ENCODE results near the gene HSPB6.
A peak's percentile ranks its signal among the peaks of the same experiment; 100 is the strongest.
"Not testable (repeated sequence)": the region's sequence is repeated elsewhere in the genome, so short reads cannot be mapped to it uniquely, and the experiment has no call there.

HSPB6 gene

GRCh38 chr19:35729021-35729420, 27.8 kb downstream of the HSPB6 start:
- DNase-seq, result no peak

DNA sequence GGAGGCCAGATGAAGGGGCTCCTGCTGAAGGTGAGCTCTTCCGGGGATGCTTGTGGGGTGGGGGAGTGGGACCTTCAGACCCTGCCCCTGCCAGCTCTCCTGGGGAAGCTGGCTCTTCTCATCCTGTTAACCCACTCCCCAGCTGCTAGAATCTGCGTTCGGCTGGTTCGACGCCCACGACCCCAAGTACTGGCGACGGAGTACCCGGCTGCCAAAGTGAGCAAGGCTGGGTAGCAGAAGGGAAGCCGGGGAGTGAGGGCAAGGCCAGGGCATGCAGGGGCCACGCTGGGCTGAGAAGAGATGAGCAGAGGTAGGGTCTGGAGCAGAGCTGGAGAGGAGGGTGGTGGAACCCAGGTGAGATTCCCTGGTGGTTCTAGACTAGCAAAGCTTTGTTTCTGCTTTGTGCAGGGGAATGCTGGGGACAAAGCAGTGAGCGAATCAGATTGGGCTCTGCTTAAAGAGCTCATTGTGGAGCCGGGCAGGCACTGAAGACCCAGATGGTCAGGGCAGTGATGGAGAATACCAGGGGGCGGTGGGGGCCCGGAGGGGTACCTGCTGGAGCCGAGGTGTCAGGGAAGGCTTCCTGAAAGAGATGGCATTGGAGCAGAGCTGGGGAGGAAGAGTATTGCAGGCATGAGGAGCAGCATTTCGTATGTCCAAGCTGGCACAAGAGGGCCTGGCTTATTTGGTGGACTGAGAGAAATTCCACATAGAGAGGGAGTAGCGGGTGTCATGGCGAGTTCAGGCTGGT, 28.7 kb downstream of the HSPB6 start:
- DNase-seq, result no peak

DNA sequence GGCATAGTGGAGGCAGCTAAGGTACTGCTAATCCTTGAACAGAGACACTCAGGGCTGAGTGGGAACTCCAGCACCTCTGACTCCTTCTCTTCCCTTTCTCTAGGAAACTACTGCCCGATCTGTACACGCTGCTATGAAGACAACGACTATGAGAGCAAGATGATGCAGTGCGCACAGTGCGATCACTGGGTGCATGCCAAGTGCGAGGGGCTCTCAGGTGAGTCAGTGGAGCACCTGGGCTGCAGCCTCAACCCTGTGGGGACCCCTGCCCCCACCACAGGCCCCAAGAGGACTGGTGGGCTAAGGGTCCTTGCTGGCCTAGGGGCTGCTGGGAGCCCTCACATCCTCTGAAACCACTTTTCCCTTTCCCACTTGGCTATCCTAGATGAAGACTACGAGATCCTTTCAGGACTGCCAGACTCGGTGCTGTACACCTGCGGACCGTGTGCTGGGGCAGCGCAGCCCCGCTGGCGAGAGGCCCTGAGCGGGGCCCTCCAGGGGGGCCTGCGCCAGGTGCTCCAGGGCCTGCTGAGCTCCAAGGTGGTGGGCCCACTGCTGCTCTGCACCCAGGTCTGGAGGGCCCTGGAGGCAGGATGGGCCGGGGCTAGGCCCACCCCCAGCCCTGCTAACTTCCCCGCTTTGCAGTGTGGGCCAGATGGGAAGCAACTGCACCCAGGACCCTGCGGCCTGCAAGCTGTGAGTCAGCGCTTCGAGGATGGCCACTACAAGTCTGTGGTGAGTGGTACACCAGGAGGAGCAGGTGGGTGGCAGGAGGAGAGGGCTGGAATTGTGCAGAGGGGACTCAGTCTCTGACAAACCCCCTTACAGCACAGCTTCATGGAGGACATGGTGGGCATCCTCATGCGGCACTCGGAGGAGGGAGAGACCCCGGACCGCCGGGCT, 29.5 kb downstream of the HSPB6 start:
- no peak for DNase-seq

DNA sequence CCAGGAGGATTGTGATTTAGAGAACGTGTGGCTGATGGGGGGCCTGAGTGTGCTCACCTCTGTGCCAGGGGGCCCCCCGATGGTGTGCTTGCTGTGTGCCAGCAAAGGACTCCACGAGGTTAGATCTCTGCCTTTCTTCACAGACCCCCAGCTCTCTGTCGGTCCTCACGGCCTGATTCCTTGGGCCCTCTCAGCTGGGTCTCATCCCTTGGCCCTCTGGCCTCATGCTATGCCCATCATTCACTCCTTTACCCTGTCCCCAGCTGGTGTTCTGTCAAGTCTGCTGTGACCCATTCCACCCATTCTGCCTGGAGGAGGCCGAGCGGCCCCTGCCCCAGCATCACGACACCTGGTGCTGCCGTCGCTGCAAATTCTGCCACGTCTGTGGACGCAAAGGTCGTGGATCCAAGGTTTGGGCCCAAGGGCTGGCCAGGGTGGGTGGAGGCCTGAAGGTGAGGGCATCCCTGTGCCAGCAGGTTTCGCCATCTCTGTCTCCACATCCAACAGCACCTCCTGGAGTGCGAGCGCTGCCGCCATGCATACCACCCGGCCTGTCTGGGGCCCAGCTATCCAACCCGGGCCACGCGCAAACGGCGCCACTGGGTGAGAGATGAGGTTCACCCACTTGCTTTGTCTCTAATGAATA, 31.5 kb downstream of the HSPB6 start:
- no peak for DNase-seq

DNA sequence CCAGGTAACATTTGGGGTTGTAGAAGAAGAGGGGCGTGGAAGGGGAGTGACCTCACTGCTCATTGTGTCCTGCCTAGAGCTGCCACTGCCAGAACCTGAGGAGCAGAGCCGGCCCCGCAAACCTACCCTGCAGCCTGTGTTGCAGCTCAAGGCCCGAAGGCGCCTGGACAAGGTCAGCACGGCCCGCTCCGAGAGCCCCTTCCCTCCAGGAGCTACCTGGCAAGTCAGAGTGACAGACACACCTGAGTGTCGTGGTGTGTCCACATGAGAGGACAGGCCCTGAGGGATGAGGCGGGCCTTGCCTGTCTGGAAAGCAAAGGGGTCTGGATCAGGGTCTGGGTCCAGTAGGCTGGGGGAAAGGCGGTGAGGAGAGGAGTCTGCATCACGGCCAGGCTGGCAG, 32.3 kb downstream of the HSPB6 start:
- no peak for DNase-seq

GRCh38 chr19:35724132-35724531, 32.7 kb downstream of the HSPB6 start:
- DNase-seq, result not testable (repeated sequence)

GRCh38 chr19:35723671-35724070, 33.2 kb downstream of the HSPB6 start:
- no peak for DNase-seq

DNA sequence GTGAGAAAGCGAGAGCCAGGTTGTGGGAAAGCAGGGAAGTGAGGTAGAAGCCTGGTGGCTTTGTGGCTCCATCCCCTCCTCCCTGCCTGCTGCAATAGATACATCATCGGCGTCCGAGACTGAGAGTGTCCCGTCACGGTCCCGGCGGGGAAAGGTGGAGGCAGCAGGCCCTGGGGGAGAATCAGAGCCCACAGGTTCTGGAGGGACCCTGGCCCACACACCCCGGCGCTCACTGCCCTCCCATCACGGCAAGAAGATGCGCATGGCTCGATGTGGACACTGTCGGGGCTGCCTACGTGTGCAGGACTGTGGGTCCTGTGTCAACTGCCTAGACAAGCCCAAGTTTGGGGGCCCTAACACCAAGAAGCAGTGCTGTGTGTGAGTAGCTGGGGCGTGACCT, 33.9 kb downstream of the HSPB6 start:
- no peak for DNase-seq

DNA sequence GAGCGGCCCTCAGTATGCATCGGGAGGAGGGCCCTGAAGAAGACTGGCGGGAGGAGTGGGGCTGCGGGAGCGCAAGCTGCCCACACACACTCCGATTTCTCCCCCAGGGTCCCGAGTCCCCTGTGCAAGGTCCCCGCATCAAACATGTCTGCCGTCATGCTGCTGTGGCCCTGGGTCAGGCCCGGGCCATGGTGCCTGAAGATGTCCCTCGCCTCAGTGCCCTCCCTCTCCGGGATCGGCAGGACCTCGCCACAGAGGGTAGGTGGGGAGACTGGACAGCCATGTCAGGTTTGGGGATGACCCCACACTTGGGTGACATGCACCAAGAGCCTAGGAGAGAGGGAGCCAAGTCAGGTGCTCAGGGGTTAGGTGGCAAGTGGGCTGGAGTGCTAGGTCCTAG, 34.4 kb downstream of the HSPB6 start:
- no peak for DNase-seq

- no peak for DNase-seq
Measured at GRCh38 chr19:35721374-35721773, 35.5 kb downstream of the HSPB6 start.

GRCh38 chr19:35720648-35721047, 36.2 kb downstream of the HSPB6 start:
- no peak for DNase-seq

GRCh38 chr19:35720163-35720524, 36.7 kb downstream of the HSPB6 start:
- DNase-seq, result no peak

GRCh38 chr19:35719402-35720162, 37.2 kb downstream of the HSPB6 start:
- no peak for DNase-seq

- DNase-seq, result peak; percentile 39
Measured at GRCh38 chr19:35718345-35719041, 38.3 kb downstream of the HSPB6 start.

DNA sequence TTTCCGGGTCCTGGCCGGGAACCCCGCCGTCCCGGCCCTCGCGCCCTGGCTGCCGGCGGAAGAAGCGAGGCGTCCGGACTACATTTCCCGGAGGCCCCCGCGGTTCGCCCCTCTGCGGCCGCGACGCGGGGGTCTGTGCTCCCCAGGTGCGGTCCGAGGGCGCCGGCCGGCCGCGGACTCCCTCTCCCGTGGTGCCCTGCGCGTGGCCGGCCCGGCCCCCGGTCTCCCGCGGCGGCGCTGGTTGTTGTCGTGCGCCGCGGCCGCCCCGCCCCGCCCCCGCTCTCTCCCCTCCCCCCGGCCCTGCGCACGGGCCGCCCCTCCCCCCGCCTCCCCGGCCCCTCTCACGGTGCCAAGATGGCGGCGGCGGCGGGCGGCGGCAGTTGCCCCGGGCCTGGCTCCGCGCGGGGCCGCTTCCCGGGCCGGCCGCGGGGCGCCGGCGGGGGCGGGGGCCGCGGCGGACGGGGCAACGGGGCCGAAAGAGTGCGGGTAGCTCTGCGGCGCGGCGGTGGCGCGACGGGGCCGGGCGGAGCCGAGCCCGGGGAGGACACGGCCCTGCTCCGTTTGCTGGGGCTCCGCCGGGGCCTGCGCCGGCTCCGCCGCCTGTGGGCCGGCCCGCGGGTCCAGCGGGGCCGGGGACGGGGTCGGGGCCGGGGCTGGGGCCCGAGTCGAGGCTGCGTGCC, 39.0 kb downstream of the HSPB6 start, which contains the start of gene KMT2B:
Gene KMT2B, plus strand, starts transcription at position 339 of the 680 bp plus-strand sequence. Its CDS starts 16 bp downstream, at position 355.
- no peak for DNase-seq

- DNase-seq, result peak; percentile 93
Measured at GRCh38 chr19:35716801-35717664, 39.8 kb downstream of the HSPB6 start.

DNA sequence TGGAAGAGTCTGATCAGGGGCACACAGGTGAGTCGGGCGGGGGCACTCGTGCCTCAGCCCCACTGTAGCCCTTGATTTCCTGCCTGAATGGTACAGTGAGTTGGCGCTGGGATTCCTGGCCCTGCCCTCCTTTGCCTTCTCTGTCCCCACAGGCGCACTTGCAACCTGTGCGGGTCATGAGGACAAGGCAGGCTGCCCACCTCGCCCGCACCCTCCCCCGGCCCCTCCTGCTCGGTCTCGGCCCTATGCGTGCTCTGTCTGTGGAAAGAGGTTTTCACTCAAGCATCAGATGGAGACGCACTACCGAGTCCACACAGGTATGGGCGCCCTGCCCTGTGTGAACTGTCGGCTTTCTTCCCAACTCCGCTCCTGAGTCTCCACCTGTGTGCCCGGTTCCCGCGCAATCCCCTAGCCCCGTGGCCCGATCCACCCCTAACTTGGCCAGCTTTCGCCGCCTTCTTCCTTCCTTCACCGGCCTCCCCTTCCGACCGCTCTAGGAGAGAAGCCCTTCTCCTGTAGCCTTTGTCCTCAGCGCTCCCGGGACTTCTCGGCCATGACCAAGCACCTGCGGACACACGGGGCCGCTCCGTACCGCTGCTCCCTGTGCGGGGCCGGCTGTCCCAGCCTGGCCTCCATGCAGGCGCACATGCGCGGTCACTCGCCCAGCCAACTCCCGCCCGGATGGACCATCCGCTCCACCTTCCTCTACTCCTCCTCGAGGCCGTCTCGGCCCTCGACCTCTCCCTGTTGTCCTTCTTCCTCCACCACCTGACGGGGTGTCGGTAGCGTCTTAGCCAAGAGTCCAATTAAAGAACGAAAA, 40.6 kb downstream of the HSPB6 start:
- DNase-seq, result no peak

- no peak for DNase-seq
Measured at GRCh38 chr19:35715355-35715809, 41.4 kb downstream of the HSPB6 start.

GRCh38 chr19:35714601-35715354, 42.1 kb downstream of the HSPB6 start:
- no peak for DNase-seq

All from activated gamma-delta T cell (primary cell).